ENCODE measurements around the gene OBP2A. TPM values are rescaled to one million over a fixed set of nuclear protein-coding genes. Genes with fewer than 3 reads are reported as not detected.
"Not testable (repeated sequence)": the region's sequence is repeated elsewhere in the genome, so short reads cannot be mapped to it uniquely, and the experiment has no call there.

Gene OBP2A
- total and polyA plus RNA-seq, 8 donors, result not detected

DNA sequence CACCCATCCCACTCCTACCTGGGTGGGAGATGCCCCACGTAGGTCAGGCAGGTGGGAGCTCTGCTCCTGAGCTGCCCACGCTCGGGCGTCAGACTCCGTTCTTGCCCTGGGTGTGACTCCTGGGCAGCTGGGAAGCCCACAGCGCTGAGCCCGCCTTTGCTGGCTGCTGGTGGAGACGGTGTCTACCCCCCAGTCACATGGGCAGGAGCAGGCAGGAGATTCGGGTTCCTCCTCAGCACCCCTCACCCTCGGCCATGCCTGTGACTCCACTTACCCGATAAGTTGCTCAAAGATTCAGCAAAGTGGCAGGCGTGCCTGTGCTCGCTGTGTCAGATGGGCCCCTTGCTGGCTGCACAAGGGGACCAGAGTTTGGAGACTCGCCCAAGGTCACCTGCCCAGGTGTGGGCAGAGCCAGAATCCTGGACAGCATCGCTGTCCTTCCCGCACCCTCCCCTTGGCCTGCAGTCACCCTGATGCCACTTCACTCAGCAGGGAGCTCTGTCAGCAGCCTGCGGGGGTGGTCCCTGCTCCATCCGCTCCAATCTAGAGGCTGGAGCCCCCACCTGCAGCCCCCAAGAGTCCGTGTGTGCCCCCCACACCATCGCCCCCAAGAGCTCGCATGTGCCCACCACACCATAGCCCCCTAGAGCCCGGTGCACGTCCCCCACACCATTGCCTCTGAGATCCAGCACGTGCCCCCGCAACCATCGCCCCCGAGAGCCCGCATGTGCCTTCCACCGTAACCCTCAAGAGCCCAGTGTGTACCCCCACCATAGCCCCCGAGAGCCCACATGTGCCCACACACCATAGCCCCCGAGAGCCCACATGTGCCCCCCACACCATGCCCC lies 20.5 kb upstream of the OBP2A start:
- Histone ChIP-seq H3K27me3 (peaks cover 0 to 55% of the 10 kb centered on the region in 2 donors), H3K36me3 (no peaks in the 10 kb centered on the region), H3K4me3 (no peak overlapping the region), H3K4me1 (no peaks in the 10 kb centered on the region), H3K27ac (no peak overlapping the region), H3K9me3 (no peaks in the 10 kb centered on the region)
- ATAC-seq, result no peak
- intact Hi-C loops (cut with DNase I), result no loop called here
- peak in 2 of 4 donors; percentile 25 to 53 for DNase-seq
- TF ChIP-seq, protein P1, sequence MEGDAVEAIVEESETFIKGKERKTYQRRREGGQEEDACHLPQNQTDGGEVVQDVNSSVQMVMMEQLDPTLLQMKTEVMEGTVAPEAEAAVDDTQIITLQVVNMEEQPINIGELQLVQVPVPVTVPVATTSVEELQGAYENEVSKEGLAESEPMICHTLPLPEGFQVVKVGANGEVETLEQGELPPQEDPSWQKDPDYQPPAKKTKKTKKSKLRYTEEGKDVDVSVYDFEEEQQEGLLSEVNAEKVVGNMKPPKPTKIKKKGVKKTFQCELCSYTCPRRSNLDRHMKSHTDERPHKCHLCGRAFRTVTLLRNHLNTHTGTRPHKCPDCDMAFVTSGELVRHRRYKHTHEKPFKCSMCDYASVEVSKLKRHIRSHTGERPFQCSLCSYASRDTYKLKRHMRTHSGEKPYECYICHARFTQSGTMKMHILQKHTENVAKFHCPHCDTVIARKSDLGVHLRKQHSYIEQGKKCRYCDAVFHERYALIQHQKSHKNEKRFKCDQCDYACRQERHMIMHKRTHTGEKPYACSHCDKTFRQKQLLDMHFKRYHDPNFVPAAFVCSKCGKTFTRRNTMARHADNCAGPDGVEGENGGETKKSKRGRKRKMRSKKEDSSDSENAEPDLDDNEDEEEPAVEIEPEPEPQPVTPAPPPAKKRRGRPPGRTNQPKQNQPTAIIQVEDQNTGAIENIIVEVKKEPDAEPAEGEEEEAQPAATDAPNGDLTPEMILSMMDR (IDR thresholded peaks at IDR 0.05), result no peak

DNA sequence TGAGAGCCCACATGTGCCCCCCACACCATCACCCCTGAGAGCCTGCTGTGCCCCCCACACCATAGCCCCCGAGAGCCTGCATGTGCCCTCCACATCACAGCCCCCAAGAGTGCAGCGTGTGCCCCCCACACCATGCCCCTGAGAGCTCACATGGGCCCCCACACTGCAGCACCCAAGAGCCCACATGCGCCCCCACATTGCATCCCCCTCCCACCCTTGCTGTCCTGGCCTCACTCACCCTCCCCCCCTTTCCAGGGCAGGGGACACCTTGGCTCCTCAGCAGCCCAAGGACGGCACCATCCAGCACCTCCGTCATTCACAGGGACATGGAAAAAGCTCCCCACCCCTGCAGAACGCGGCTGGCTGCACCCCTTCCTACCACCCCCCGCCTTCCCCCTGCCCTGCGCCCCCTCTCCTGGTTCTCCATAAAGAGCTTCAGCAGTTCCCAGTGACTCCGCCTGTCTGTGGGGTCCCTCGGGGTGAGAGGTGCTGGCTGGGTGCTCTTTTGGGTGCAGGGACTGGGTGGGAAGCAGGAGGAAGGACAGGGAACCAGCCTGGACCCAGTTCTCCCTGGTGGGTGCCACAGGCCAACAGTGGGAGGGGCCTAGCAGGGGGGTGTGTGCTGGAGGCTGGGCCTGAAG lies 19.7 kb upstream of the OBP2A start:
- intact Hi-C loops (cut with DNase I), result no loop called here
- H3K36me3 ChIP-seq, result no peaks in the 10 kb centered on the region
- TF ChIP-seq, protein P1 (IDR thresholded peaks at IDR 0.05), result no peak
- H3K27me3 ChIP-seq, result peaks cover 0 to 60% of the 10 kb centered on the region in 2 donors
- no peak for DNase-seq
- ATAC-seq, result no peak
- no peaks in the 10 kb centered on the region for H3K9me3 ChIP-seq
- H3K4me3 ChIP-seq, result no peak overlapping the region
- no peak overlapping the region for H3K27ac ChIP-seq
- H3K4me1 ChIP-seq, result no peaks in the 10 kb centered on the region

DNA sequence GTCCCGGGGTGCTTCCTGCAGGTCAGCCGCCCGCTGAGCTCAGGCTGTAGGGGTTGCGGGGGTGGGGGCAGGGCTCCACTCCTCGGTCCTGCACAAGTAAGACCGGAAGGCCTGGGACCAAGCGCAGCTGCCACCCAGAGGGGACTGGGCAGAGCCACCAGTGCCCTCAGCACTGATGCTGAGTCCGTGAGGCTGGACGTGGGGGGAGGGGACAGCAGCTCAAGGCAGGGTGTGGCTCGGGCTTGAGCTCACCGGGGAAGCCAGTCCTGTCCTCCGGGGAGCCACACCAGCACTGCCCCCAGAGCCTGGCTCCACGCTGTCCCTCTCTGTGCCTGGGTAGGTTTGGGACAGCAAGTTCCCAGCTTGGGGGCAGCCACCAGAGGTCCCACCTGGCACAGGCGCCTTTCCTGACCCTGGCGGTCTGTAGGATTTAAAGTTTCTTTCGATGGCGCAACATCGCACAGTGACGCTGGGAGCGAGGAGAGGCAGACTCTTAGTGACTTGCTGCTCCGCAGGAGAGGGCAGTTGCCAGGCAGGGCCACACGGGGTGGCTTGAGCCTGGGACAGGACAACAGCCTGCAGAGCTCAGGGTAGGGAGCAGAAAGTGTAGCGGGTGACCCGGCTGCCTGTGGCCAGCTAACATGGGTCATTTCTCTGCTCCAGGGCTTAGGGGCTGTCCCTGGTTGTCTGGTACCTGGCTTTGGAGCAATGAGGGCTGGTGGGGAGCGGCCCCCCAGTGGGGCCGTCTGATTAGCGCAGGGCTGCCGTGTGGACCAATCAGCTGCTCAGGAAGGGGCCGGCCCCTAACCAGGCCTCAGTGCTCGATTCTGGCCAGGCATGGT lies 19.0 kb upstream of the OBP2A start:
- Histone ChIP-seq H3K27me3 (peaks cover 0 to 56% of the 10 kb centered on the region in 2 donors), H3K4me1 (no peaks in the 10 kb centered on the region), H3K36me3 (no peaks in the 10 kb centered on the region), H3K27ac (no peak overlapping the region), H3K4me3 (no peak overlapping the region), H3K9me3 (no peaks in the 10 kb centered on the region)
- intact Hi-C loops (cut with DNase I), result no loop called here
- ATAC-seq, result no peak
- peak in 2 of 4 donors; percentile 25 to 72 for DNase-seq
- TF ChIP-seq, protein P1 (IDR thresholded peaks at IDR 0.05), result no peak

DNA sequence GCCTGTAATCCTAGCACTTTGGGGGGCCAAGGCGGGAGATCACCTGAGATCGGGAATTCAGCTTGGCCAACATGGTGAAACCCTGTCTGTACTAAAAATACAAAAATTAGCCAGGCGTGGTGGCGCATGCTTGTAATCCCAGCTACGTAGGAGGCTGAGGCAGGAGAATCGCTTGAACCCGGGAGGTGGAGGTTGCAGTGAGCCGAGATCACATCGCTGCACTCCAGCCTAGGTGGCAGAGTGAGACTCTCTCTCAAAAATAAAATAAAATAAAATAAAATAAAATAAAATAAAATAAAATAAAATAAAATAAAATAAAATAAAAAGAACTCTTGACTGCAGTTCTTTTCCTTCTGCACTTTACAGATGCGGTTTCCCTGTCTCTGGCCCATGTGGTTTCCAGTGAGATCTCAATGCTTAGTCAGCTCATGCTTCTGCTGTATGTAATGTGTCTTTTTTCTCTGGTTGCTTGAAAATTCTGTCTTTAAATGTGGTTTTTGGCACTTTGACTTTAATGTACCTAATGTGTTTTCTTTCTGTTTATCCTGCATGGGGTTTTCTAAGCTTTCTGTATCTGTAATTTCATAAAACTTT lies 17.0 kb upstream of the OBP2A start:
- H3K36me3 ChIP-seq; H3K4me1 ChIP-seq; H3K9me3 ChIP-seq; H3K27ac ChIP-seq; DNase-seq; intact Hi-C loops (cut with DNase I); H3K4me3 ChIP-seq; ATAC-seq: not testable (repeated sequence)
- H3K27me3 ChIP-seq, result peaks cover 0 to 45% of the 10 kb centered on the region in 2 donors

DNA sequence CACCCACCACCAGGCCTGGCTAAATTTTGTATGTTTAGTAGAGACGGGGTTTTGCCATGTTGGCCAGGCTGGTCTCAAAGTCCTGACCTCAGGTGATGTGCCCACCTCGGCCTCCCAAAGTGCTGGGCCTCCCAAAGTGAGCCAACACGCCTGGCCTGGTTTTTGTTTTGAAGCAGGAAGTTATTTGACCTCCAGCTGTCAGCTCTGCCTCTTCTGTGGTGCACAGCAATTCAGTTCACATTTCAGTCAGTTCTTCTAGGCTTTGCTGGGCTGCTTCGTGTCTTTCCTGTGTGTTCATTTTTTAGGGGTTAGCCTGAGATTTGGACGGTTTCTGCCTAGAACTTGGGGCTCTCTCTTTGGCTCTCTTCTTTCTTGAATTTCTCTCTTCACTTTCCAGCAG lies 15.8 kb upstream of the OBP2A start:
- Histone ChIP-seq H3K27ac (no peak overlapping the region), H3K36me3 (no peaks in the 10 kb centered on the region), H3K27me3 (peaks cover 0 to 41% of the 10 kb centered on the region in 2 donors), H3K4me3 (no peak overlapping the region), H3K4me1 (no peaks in the 10 kb centered on the region), H3K9me3 (no peaks in the 10 kb centered on the region)
- intact Hi-C loops (cut with DNase I), result no loop called here
- no peak for ATAC-seq
- no peak for DNase-seq
- TF ChIP-seq, protein P1 (IDR thresholded peaks at IDR 0.05), result no peak

Measured in left lung (tissue), 10 donors.